ENCODE measurements around the gene NOP14. TPM values are rescaled to one million over a fixed set of nuclear protein-coding genes. Genes with fewer than 3 reads are reported as not detected.

NOP14 gene
- total and polyA plus RNA-seq, 2 experiments from 2014 or later = 29.9 to 38.7 TPM

DNA sequence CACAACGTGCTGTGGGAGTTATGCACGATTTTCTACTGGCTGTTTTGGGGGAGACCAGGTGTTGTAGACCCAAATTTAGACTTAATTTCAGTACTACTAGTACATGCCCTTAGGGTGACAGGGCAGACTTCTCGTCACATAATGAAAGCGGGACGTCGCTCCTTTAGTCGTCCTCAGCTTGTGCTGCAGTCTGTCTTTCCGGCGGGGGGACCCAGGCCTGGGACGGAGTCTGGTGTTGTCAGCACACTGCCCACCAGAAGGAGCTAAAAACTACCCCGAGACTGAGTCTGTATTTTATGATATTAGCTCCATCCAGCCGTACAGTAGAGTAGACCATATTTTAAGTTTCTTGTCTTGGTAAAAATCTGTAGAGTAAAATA is 35.5 kb downstream of the NOP14 start:
- peaks cover 6% of the 10 kb centered on the region; the same call in 1 of the 2 replicates for H4K20me1 ChIP-seq (replicated peaks; ENCODE audit: insufficient read depth)
- no peaks in the 10 kb centered on the region for H3K9me2 ChIP-seq (ENCODE audit: insufficient read depth)
- no peak overlapping the region for H3K4me3 Mint-ChIP-seq
- H3K27ac ChIP-seq (ENCODE audit: low read depth) = 0 out of 2 replicates have a peak overlapping the region, but pooled peaks have one; percentile 9
- H3K4me2 ChIP-seq = no peak overlapping the region
- peaks cover 4% of the 10 kb centered on the region; the same call in 1 of the 2 replicates for H3K79me2 ChIP-seq (replicated peaks; ENCODE audit: insufficient read depth)
- peaks cover 15% of the 10 kb centered on the region for H3K4me1 ChIP-seq (ENCODE audit: insufficient read depth)
- no peak overlapping the region for H2AFZ ChIP-seq
- DNase-seq (ENCODE audit: low spot score) = no peak
- TF ChIP-seq, protein P1, sequence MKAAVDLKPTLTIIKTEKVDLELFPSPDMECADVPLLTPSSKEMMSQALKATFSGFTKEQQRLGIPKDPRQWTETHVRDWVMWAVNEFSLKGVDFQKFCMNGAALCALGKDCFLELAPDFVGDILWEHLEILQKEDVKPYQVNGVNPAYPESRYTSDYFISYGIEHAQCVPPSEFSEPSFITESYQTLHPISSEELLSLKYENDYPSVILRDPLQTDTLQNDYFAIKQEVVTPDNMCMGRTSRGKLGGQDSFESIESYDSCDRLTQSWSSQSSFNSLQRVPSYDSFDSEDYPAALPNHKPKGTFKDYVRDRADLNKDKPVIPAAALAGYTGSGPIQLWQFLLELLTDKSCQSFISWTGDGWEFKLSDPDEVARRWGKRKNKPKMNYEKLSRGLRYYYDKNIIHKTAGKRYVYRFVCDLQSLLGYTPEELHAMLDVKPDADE (IDR thresholded peaks at IDR 0.05) = no peak
- TF ChIP-seq NANOG (IDR thresholded peaks at IDR 0.05; ENCODE audit: borderline replicate concordance) (no peak), STAT1 (IDR thresholded peaks at IDR 0.05; ENCODE audit: unreplicated experiment) (no peak), ZNF114 (CRISPR knock-in tag; IDR thresholded peaks at IDR 0.05) (no peak), EZH2 (IDR thresholded peaks at IDR 0.05; ENCODE audit: low read depth, unreplicated experiment) (no peak), EZH2phosphoT487 (IDR thresholded peaks at IDR 0.05; ENCODE audit: unreplicated experiment) (no peak), JUNB (IDR thresholded peaks at IDR 0.05; ENCODE audit: unreplicated experiment) (no peak), CREB1 (CRISPR knock-in tag; IDR thresholded peaks at IDR 0.05; ENCODE audit: low read depth) (no peak), POLR2AphosphoS5 (IDR thresholded peaks at IDR 0.05; ENCODE audit: low read depth) (no peak), ZNF331 (CRISPR knock-in tag; IDR thresholded peaks at IDR 0.05; ENCODE audit: low read depth) (no peak)
- TF ChIP-seq, protein P2, sequence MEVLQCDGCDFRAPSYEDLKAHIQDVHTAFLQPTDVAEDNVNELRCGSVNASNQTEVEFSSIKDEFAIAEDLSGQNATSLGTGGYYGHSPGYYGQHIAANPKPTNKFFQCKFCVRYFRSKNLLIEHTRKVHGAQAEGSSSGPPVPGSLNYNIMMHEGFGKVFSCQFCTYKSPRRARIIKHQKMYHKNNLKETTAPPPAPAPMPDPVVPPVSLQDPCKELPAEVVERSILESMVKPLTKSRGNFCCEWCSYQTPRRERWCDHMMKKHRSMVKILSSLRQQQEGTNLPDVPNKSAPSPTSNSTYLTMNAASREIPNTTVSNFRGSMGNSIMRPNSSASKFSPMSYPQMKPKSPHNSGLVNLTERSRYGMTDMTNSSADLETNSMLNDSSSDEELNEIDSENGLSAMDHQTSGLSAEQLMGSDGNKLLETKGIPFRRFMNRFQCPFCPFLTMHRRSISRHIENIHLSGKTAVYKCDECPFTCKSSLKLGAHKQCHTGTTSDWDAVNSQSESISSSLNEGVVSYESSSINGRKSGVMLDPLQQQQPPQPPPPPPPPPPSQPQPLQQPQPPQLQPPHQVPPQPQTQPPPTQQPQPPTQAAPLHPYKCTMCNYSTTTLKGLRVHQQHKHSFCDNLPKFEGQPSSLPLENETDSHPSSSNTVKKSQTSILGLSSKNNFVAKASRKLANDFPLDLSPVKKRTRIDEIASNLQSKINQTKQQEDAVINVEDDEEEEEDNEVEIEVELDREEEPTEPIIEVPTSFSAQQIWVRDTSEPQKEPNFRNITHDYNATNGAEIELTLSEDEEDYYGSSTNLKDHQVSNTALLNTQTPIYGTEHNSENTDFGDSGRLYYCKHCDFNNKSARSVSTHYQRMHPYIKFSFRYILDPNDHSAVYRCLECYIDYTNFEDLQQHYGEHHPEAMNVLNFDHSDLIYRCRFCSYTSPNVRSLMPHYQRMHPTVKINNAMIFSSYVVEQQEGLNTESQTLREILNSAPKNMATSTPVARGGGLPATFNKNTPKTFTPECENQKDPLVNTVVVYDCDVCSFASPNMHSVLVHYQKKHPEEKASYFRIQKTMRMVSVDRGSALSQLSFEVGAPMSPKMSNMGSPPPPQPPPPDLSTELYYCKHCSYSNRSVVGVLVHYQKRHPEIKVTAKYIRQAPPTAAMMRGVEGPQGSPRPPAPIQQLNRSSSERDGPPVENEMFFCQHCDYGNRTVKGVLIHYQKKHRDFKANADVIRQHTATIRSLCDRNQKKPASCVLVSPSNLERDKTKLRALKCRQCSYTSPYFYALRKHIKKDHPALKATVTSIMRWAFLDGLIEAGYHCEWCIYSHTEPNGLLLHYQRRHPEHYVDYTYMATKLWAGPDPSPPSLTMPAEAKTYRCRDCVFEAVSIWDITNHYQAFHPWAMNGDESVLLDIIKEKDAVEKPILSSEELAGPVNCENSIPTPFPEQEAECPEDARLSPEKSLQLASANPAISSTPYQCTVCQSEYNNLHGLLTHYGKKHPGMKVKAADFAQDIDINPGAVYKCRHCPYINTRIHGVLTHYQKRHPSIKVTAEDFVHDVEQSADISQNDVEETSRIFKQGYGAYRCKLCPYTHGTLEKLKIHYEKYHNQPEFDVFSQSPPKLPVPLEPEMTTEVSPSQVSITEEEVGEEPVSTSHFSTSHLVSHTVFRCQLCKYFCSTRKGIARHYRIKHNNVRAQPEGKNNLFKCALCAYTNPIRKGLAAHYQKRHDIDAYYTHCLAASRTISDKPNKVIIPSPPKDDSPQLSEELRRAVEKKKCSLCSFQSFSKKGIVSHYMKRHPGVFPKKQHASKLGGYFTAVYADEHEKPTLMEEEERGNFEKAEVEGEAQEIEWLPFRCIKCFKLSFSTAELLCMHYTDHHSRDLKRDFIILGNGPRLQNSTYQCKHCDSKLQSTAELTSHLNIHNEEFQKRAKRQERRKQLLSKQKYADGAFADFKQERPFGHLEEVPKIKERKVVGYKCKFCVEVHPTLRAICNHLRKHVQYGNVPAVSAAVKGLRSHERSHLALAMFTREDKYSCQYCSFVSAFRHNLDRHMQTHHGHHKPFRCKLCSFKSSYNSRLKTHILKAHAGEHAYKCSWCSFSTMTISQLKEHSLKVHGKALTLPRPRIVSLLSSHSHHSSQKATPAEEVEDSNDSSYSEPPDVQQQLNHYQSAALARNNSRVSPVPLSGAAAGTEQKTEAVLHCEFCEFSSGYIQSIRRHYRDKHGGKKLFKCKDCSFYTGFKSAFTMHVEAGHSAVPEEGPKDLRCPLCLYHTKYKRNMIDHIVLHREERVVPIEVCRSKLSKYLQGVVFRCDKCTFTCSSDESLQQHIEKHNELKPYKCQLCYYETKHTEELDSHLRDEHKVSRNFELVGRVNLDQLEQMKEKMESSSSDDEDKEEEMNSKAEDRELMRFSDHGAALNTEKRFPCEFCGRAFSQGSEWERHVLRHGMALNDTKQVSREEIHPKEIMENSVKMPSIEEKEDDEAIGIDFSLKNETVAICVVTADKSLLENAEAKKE (CRISPR knock-in tag; IDR thresholded peaks at IDR 0.05) = no peak
- TF ChIP-seq, protein P3, sequence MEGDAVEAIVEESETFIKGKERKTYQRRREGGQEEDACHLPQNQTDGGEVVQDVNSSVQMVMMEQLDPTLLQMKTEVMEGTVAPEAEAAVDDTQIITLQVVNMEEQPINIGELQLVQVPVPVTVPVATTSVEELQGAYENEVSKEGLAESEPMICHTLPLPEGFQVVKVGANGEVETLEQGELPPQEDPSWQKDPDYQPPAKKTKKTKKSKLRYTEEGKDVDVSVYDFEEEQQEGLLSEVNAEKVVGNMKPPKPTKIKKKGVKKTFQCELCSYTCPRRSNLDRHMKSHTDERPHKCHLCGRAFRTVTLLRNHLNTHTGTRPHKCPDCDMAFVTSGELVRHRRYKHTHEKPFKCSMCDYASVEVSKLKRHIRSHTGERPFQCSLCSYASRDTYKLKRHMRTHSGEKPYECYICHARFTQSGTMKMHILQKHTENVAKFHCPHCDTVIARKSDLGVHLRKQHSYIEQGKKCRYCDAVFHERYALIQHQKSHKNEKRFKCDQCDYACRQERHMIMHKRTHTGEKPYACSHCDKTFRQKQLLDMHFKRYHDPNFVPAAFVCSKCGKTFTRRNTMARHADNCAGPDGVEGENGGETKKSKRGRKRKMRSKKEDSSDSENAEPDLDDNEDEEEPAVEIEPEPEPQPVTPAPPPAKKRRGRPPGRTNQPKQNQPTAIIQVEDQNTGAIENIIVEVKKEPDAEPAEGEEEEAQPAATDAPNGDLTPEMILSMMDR (conservative IDR thresholded peaks at IDR 0.05; ENCODE audit: low read depth in 2 of 2) = no peak
- TF ChIP-seq, protein P4, sequence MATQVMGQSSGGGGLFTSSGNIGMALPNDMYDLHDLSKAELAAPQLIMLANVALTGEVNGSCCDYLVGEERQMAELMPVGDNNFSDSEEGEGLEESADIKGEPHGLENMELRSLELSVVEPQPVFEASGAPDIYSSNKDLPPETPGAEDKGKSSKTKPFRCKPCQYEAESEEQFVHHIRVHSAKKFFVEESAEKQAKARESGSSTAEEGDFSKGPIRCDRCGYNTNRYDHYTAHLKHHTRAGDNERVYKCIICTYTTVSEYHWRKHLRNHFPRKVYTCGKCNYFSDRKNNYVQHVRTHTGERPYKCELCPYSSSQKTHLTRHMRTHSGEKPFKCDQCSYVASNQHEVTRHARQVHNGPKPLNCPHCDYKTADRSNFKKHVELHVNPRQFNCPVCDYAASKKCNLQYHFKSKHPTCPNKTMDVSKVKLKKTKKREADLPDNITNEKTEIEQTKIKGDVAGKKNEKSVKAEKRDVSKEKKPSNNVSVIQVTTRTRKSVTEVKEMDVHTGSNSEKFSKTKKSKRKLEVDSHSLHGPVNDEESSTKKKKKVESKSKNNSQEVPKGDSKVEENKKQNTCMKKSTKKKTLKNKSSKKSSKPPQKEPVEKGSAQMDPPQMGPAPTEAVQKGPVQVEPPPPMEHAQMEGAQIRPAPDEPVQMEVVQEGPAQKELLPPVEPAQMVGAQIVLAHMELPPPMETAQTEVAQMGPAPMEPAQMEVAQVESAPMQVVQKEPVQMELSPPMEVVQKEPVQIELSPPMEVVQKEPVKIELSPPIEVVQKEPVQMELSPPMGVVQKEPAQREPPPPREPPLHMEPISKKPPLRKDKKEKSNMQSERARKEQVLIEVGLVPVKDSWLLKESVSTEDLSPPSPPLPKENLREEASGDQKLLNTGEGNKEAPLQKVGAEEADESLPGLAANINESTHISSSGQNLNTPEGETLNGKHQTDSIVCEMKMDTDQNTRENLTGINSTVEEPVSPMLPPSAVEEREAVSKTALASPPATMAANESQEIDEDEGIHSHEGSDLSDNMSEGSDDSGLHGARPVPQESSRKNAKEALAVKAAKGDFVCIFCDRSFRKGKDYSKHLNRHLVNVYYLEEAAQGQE (IDR thresholded peaks at IDR 0.05; ENCODE audit: unreplicated experiment) = no peak
- H3K27ac Mint-ChIP-seq = no peak overlapping the region
- H3K9me3 Mint-ChIP-seq = peaks cover 8% of the 10 kb centered on the region; the same call in 2 of the 3 replicates
- peaks cover 17% of the 10 kb centered on the region for H3K4me1 Mint-ChIP-seq
- no peak overlapping the region for H3K4me3 ChIP-seq
- peaks cover 17% of the 10 kb centered on the region for H3K27me3 Mint-ChIP-seq (ENCODE audit: insufficient read depth, low read depth, poor library complexity)
- H3K36me3 ChIP-seq (ENCODE audit: insufficient read depth) = no peaks in the 10 kb centered on the region; the same call in 1 of the 2 replicates
- no peaks in the 10 kb centered on the region for H3K27me3 ChIP-seq (ENCODE audit: insufficient read depth)
- peaks cover 72% of the 10 kb centered on the region for H3K36me3 Mint-ChIP-seq (ENCODE audit: low read depth)
- no peak for ATAC-seq
- 0 out of 2 replicates have a peak, but pooled peaks cover 6% of the 10 kb centered on the region for H3F3A ChIP-seq (replicated peaks; ENCODE audit: low read depth)

Data from GM23338 (cell line).